Adipocyte (in vitro differentiated cells): Measurements from ENCODE around the gene ZBTB17.
A peak's percentile ranks its signal among the peaks of the same experiment; 100 is the strongest.
"Not testable (repeated sequence)": the region's sequence is repeated elsewhere in the genome, so short reads cannot be mapped to it uniquely, and the experiment has no call there.

ENCODE experiments used
- DNase-seq: peaks from one replicate; pipeline ENCODE4 v3.0.0-alpha.2; 2015; ENCODE audit warnings: low read depth
- H3K27me3 ChIP-seq: replicated peaks from 2 replicates; pipeline ENCODE4 v1.7.0; 2013; ENCODE audit warnings: mild to moderate bottlenecking, low read length, moderate library complexity; ENCODE audit not compliant: control insufficient read depth, insufficient read depth
- H3K36me3 ChIP-seq: 2 replicates; pipeline ENCODE4 v1.7.0; 2013; ENCODE audit warnings: low read length, mild to moderate bottlenecking, moderate library complexity; ENCODE audit not compliant: control insufficient read depth, insufficient read depth, severe bottlenecking
- H3K4me1 ChIP-seq: 2 replicates; pipeline ENCODE4 v1.7.0; 2013; ENCODE audit warnings: mild to moderate bottlenecking, low read length, moderate library complexity; ENCODE audit not compliant: control insufficient read depth, insufficient read depth
- H3K4me3 ChIP-seq: 2 replicates; pipeline ENCODE4 v1.7.0; 2013; ENCODE audit warnings: mild to moderate bottlenecking, low read length, moderate library complexity
- H3K9ac ChIP-seq: 2 replicates; pipeline ENCODE4 v1.7.0; 2013; ENCODE audit warnings: mild to moderate bottlenecking, low read length, moderate library complexity
- H3K9me3 ChIP-seq: 2 replicates; pipeline ENCODE4 v1.7.0; 2013; ENCODE audit warnings: mild to moderate bottlenecking, low read length, moderate library complexity; ENCODE audit not compliant: control insufficient read depth

Gene ZBTB17

DNA sequence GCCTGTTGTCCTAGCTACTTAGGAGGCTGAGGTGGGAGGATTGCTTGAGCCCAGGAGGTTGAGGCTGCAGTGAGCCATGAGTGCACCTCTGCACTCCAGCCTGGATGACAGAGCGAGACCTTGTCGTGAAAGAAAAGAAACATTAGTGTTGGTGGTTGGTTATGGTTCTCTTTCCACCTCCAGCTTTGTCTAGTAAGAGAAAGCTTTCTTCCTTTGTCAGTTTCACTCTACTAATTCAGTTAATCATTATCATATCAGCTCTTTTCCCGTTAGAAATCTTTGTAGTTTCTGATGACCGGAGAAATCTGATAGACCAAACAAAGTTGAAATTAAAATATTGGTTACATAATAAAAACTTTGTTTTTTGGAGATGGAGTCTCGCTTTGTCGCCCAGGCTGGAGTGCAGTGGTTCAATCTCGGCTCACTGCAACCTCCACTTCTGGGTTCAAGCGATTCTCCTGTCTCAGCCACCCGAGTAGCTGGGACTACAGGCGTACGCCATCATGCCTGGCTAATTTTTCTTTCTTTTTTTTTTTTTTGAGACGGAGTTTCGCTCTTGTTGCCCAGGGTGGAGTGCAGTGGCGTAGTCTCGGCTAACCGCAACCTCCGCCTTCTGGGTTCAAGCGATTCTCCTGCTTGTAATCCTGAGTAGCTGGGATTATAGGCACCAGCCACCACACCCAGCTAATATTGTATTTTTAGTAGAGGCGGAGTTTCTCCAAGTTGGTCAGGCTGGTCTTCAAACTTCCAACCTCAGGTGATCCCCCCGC is 78.9 kb downstream of the ZBTB17 start:
- H3K36me3 ChIP-seq, H3K27me3 ChIP-seq, H3K9ac ChIP-seq: not testable (repeated sequence)

DNA sequence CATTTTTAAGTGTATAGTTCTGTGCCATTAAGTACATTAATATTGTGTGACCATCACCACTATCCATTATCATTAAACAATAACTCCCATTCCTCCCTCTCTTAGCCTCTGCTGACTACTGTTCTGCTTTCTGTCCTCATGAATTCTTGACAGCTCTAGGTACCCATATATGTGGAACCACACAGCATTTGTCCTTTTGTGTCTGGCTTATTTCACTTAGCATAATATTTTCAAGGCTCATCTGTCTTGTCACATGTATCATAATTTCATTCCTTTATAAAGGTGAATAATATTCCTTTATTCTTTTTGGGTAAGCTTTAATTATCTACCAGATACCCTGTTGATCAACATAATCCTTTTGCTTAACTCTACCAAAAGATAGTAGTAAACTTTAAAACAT is 80.7 kb downstream of the ZBTB17 start:
- Histone ChIP-seq H3K36me3 (peaks cover 3% of the 10 kb centered on the region), H3K9me3 (no peaks in the 10 kb centered on the region), H3K9ac (no peak overlapping the region), H3K4me3 (no peak overlapping the region), H3K4me1 (peaks cover 16% of the 10 kb centered on the region), H3K27me3 (no peaks in the 10 kb centered on the region)
- DNase-seq: no peak

More for the DNA sequence above, 78.9 kb downstream of the ZBTB17 start:
- H3K4me1 ChIP-seq: peaks cover 10% of the 10 kb centered on the region
- H3K9me3 ChIP-seq, H3K4me3 ChIP-seq, DNase-seq: not testable (repeated sequence)

DNA sequence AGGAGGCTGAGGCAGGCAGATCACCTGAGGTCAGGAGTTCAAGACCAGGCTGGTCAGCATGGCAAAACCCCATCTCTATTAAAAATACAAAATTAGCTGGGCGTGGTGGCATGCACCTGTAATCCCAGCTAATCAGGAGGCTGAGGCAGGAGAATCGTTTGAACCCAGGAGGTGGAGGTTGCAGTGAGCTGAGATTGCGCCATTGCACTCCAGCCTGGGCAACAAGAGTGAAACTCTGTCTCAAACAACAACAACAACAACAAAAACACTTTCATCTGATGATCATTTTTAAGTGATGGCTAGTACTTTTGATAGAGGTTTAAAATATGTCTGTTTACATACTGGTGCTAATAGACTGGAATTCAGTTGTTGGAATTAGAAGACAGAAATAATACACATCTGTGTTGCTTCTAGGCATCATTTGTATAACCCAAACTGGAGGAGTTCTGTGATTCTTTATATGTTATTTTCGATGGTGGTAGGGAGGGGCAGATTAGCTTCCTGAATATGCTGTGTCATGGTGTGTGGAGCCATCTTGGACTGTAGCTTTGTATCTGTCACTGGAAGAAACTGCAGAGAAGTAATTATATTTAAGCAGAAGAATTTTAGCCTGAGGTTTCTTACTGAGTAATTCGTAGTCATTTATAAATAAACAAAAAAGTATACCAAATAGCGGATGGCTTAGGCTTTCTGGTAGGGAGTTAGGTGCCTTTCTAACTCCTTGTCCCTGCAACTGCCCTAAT is 82.9 kb downstream of the ZBTB17 start:
- DNase-seq: peak; percentile 79

More for the DNA sequence above, 82.9 kb downstream of the ZBTB17 start:
- H3K4me3 ChIP-seq, H3K27me3 ChIP-seq, H3K9me3 ChIP-seq, H3K9ac ChIP-seq, H3K36me3 ChIP-seq: not testable (repeated sequence)
- peaks cover 16% of the 10 kb centered on the region for H3K4me1 ChIP-seq
